WTC11 (cell line): ENCODE measurements around the gene DUS1L.

Experiments
- CTCF ChIP-seq: fragments of 200-600 bp; IDR thresholded peaks from 2 replicates; pipeline ENCODE4 v1.8.0; 2022; ENCODE audit warnings: antibody characterized with exemption
- ESRRA ChIP-seq: sonication (generic); formaldehyde crosslinking; IDR thresholded peaks from 2 replicates; pipeline ENCODE4 v1.8.1; 2022; ENCODE audit warnings: mild to moderate bottlenecking, missing genetic modification reagents, borderline replicate concordance

GRCh38 chr17:82037092-82037888, 28.3 kb downstream of the DUS1L start, which contains the start of gene DCXR:
- TF ChIP-seq CTCF (peak; percentile 73), ESRRA (CRISPR knock-in tag) (no peak)
